ENCODE data around the gene PLEKHA6. TPM values are rescaled to one million over a fixed set of nuclear protein-coding genes. Genes with fewer than 3 reads are reported as not detected.

The PLEKHA6 gene
- total RNA-seq, 2 donors from 2014 or later = 24.5 to 49.3 TPM

DNA sequence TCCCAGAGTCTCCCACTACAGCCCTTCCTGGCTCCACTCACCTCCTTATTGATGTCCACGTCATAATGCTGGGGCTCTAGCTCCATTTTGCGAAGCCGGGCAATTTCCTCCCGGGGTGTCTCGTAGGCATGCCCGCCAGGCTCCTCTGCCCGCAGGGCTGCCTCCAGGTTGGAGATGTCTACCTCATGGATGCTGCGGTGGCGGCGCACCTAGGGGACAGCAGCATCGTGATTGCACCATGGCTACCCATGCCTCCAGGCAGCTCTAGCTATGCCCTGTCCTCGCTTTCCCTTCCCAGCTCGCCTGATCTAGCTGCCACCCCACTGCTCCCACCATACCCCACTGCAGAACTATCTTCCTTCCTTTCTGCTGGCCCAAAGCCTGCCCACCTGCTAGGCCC is 130.8 kb downstream of the PLEKHA6 start:
- Histone ChIP-seq H3K27ac (no peak overlapping the region), H3K36me3 (peaks cover 3 to 11% of the 10 kb centered on the region in 2 donors), H3K9me3 (no peaks in the 10 kb centered on the region), H3K27me3 (replicated peaks; ENCODE audit: insufficient read depth) (no peaks in the 10 kb centered on the region), H3K4me3 (no peak overlapping the region), H3K4me1 (replicated peaks) (peaks cover 9% of the 10 kb centered on the region)
- intact Hi-C loops (cut with DNase I) = no loop called here
- DNase-seq (ENCODE audit: low spot score) = no peak
- TF ChIP-seq, protein P1, sequence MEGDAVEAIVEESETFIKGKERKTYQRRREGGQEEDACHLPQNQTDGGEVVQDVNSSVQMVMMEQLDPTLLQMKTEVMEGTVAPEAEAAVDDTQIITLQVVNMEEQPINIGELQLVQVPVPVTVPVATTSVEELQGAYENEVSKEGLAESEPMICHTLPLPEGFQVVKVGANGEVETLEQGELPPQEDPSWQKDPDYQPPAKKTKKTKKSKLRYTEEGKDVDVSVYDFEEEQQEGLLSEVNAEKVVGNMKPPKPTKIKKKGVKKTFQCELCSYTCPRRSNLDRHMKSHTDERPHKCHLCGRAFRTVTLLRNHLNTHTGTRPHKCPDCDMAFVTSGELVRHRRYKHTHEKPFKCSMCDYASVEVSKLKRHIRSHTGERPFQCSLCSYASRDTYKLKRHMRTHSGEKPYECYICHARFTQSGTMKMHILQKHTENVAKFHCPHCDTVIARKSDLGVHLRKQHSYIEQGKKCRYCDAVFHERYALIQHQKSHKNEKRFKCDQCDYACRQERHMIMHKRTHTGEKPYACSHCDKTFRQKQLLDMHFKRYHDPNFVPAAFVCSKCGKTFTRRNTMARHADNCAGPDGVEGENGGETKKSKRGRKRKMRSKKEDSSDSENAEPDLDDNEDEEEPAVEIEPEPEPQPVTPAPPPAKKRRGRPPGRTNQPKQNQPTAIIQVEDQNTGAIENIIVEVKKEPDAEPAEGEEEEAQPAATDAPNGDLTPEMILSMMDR (IDR thresholded peaks at IDR 0.05) = no peak
- TF ChIP-seq POLR2AphosphoS5 (IDR thresholded peaks at IDR 0.05) (no peak), POLR2A (IDR thresholded peaks at IDR 0.05) (no peak)
- WGBS = 98% methylated on average over 13 of the region's 13 CpGs

DNA sequence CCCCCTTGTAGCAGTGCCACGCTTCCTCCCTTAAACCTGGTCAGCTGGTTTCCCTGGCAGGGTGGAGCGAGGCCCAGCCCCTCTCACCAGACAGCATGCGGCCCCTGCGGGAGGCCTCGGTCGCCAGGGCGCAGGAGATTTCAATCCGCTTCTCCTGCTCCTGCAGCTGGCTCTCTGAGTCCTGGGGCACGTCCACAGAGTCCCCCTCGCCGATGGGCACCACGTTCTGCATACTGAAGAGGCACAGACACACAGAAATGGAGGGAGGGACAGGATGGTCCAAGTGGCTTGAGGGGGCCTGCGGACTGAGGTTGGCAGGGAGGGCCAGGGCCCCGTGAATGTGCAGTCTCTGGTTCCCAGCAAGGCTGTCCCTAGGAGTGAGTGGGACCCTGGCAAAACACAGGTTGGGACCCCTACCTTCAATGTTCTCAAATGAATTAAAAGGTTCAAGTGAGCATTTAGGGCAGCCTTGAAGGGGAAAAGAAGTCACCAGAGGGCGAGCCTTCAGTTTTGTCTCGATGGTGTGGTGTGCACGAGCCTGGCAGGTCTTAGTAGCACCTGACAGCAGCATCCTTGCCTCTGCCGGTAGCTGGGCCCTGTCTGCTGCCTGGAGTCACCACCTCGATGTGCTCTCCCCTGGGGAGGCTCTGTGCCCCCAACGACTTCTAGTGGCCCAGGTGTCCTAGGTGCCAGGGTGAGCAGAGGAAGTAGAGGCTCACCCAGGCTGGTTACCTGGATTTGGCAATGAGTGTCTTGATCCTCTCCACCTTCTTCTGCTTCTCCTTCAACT is 131.5 kb downstream of the PLEKHA6 start:
- no peak for DNase-seq (ENCODE audit: low spot score)
- no peaks in the 10 kb centered on the region for H3K27me3 ChIP-seq (replicated peaks; ENCODE audit: insufficient read depth)
- TF ChIP-seq, protein P1 (IDR thresholded peaks at IDR 0.05) = no peak
- no peak for TF ChIP-seq POLR2AphosphoS5 (IDR thresholded peaks at IDR 0.05)
- TF ChIP-seq POLR2A (IDR thresholded peaks at IDR 0.05) = no peak
- peaks cover 9% of the 10 kb centered on the region for H3K4me1 ChIP-seq (replicated peaks)
- WGBS = 85% methylated on average over 20 of the region's 20 CpGs
- intact Hi-C loops (cut with DNase I) = no loop called here
- no peak overlapping the region for H3K27ac ChIP-seq
- H3K36me3 ChIP-seq = peaks cover 3 to 11% of the 10 kb centered on the region in 2 donors
- H3K9me3 ChIP-seq = no peaks in the 10 kb centered on the region
- H3K4me3 ChIP-seq = no peak overlapping the region

DNA sequence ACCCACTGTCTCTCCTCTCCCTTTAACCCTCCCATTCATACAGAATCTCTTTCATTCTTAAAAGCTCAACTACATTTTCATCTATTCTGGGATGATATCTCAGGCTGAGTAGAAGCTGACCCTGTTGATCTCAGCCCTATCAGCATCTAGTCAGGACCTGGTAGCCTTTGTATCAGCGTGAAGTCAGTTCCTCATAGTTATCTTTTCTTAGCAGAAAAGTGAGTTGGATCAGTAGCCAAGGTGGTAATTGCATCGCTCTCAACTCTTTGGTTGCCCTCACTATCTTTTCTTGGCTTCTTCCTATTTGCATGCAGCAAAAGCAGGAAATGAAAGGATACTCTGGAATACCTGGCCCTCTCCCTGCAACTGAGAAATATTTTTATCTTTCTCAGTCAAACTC is 132.4 kb downstream of the PLEKHA6 start:
- 93% methylated on average over 2 of the region's 2 CpGs for WGBS
- no peak overlapping the region for H3K4me3 ChIP-seq
- TF ChIP-seq, protein P1 (IDR thresholded peaks at IDR 0.05) = no peak
- H3K27ac ChIP-seq = no peak overlapping the region
- peaks cover 3 to 11% of the 10 kb centered on the region in 2 donors for H3K36me3 ChIP-seq
- peaks cover 9% of the 10 kb centered on the region for H3K4me1 ChIP-seq (replicated peaks)
- H3K9me3 ChIP-seq = no peaks in the 10 kb centered on the region
- DNase-seq (ENCODE audit: low spot score) = no peak
- intact Hi-C loops (cut with DNase I) = no loop called here
- H3K27me3 ChIP-seq (replicated peaks; ENCODE audit: insufficient read depth) = no peaks in the 10 kb centered on the region

DNA sequence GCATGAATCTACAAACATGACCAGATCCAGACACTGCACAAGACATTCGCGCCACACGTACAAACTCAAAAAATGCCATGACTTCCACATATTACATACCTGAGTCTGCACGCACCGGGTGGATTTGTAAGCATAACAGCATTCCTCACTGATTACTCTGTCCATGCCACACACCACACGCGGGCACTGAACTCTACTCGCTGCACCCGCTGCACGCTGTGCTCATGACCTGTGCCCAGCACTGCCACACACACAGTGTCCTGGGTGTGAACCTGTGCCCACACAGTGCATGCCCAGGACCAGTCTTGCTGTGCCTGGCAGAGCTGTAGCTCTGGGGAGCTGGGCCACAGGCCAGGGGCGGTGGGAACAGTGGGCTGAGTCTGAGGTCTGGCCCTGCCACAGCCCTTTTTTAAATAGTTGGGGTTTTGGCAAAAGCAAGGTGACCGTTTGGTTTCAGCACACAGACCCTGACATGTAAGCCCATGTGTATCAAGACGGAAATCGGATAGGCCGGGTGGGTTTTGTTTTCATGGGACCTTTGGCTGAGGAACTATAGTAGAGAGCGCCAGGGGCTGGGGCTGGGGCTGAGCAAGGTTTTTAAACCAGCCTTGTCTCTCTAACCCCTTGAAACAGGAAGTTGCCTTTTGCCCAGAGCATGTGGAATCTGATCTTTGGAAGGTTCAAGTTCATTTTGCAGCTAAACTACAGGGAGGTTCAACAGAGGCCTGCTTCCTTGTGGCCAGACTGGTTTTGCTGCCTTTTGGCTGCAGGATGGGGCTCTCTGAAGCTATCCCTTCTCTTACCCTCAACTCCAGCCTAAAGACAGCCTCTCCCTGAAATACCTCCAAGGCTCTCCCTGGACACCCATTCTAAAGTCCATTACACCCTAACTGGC is 133.6 kb downstream of the PLEKHA6 start:
- Histone ChIP-seq H3K27me3 (replicated peaks; ENCODE audit: insufficient read depth) (no peaks in the 10 kb centered on the region), H3K27ac (peak overlapping the region; percentile 14 to 38), H3K9me3 (no peaks in the 10 kb centered on the region), H3K36me3 (peaks cover 3 to 11% of the 10 kb centered on the region in 2 donors), H3K4me1 (replicated peaks) (peaks cover 9% of the 10 kb centered on the region), H3K4me3 (no peak overlapping the region)
- intact Hi-C loops (cut with DNase I) = no loop called here
- 48% methylated on average over 16 of the region's 16 CpGs for WGBS
- TF ChIP-seq POLR2AphosphoS5 (IDR thresholded peaks at IDR 0.05) = no peak
- TF ChIP-seq, protein P1 (IDR thresholded peaks at IDR 0.05) = no peak
- no peak for TF ChIP-seq POLR2A (IDR thresholded peaks at IDR 0.05)
- peak; percentile 32 for DNase-seq (ENCODE audit: low spot score)

Measured in prostate gland (tissue), 2 donors.